SU-DHL-6 (cell line): ENCODE data around the gene CBR4.

Experiments used
- H2AFZ ChIP-seq: fragments of 200-600 bp; sonication (generic); 2 replicates; pipeline ENCODE4 v1.6.1; 2014; ENCODE audit warnings: low read depth, mild to moderate bottlenecking, moderate library complexity, mixed read lengths, antibody characterized with exemption, low read length; ENCODE audit not compliant: severe bottlenecking
- H3F3A ChIP-seq: fragments of 200-600 bp; shearing (Covaris generic); 2 replicates; pipeline ENCODE4 v1.6.0; 2016; ENCODE audit warnings: antibody characterized with exemption, mild to moderate bottlenecking; ENCODE audit not compliant: insufficient read depth
- H3K27ac ChIP-seq: fragments of 200-600 bp; sonication (generic); 2 replicates; pipeline ENCODE4 v1.5.1; 2016; ENCODE audit warnings: low read depth, mild to moderate bottlenecking, low read length, moderate library complexity, mixed read lengths
- H3K27me3 ChIP-seq: fragments of 200-600 bp; sonication (generic), shearing (Covaris generic); 2 replicates; pipeline ENCODE4 v1.6.0; 2014; ENCODE audit warnings: mild to moderate bottlenecking, low read length
- H3K36me3 ChIP-seq: fragments of 200-600 bp; sonication (generic); 2 replicates; pipeline ENCODE4 v1.6.1; 2014; ENCODE audit warnings: mild to moderate bottlenecking, low read length, mixed read lengths
- H3K4me2 ChIP-seq: fragments of 300-600, 200-600 bp; shearing (Covaris generic), sonication (generic); 2 replicates; pipeline ENCODE4 v1.6.0; 2014; ENCODE audit warnings: low read length, low read depth, mild to moderate bottlenecking; ENCODE audit not compliant: poor library complexity, severe bottlenecking
- H3K4me3 ChIP-seq: fragments of 200-600 bp; sonication (generic); 2 replicates; pipeline ENCODE4 v1.5.1; 2014; ENCODE audit warnings: antibody characterized with exemption, low read length, mild to moderate bottlenecking, mixed read lengths; ENCODE audit not compliant: insufficient read depth, poor library complexity, severe bottlenecking
- H3K79me2 ChIP-seq: fragments of 200-600 bp; sonication (generic); 2 replicates; pipeline ENCODE4 v1.6.1; 2014; ENCODE audit warnings: mild to moderate bottlenecking, low read length, moderate library complexity; ENCODE audit not compliant: insufficient read depth
- H3K9ac ChIP-seq: fragments of 200-600 bp; sonication (generic); 2 replicates; pipeline ENCODE4 v1.7.0; 2014; ENCODE audit warnings: mild to moderate bottlenecking, low read length
- H3K9me2 ChIP-seq: fragments of 200-600 bp; sonication (generic); replicated peaks from 2 replicates; pipeline ENCODE4 v1.6.1; 2014; ENCODE audit warnings: low read length; ENCODE audit not compliant: insufficient read depth
- H3K9me3 ChIP-seq: fragments of 200-600 bp; sonication (generic); 2 replicates; pipeline ENCODE4 v1.6.1; 2014; ENCODE audit warnings: low read length, mixed read lengths; ENCODE audit not compliant: insufficient read depth
- H4K20me1 ChIP-seq: fragments of 200-600 bp; sonication (generic); 2 replicates; pipeline ENCODE4 v1.6.1; 2014; ENCODE audit warnings: low read depth, mild to moderate bottlenecking, antibody characterized with exemption, low read length, moderate library complexity, mixed read lengths
- CTCF ChIP-seq: fragments of 200-600 bp; sonication (generic); IDR thresholded peaks from one replicate; pipeline ENCODE4 v1.5.1; 2017; ENCODE audit warnings: antibody characterized with exemption, mild to moderate bottlenecking, low read length, moderate library complexity; ENCODE audit not compliant: insufficient read depth, poor library complexity, severe bottlenecking
- EZH2phosphoT487 ChIP-seq: fragments of 200-600 bp; sonication (generic), shearing (Covaris generic); conservative IDR thresholded peaks from 2 replicates; pipeline ENCODE4 v1.6.1; 2018; ENCODE audit warnings: mild to moderate bottlenecking, antibody characterized with exemption, low read length, moderate library complexity, mixed read lengths

Gene CBR4

GRCh38 chr4:169054879-169055278, 44.8 kb upstream of the CBR4 start:
- no peak overlapping the region for H3K9ac ChIP-seq
- no peaks in the 10 kb centered on the region for H4K20me1 ChIP-seq
- no peaks in the 10 kb centered on the region for H3K9me3 ChIP-seq
- no peaks in the 10 kb centered on the region for H3F3A ChIP-seq
- H3K9me2 ChIP-seq: no peaks in the 10 kb centered on the region
- H3K27me3 ChIP-seq: no peaks in the 10 kb centered on the region
- no peak overlapping the region for H2AFZ ChIP-seq
- H3K79me2 ChIP-seq: no peaks in the 10 kb centered on the region
- TF ChIP-seq CTCF (no peak), EZH2phosphoT487 (no peak)
- H3K4me3 ChIP-seq: no peak overlapping the region
- no peak overlapping the region for H3K4me2 ChIP-seq
- no peaks in the 10 kb centered on the region for H3K36me3 ChIP-seq
- no peak overlapping the region for H3K27ac ChIP-seq

- no peaks in the 10 kb centered on the region for H4K20me1 ChIP-seq
- no peak overlapping the region for H2AFZ ChIP-seq
- H3K27ac ChIP-seq: no peak overlapping the region
- H3K9me3 ChIP-seq: no peaks in the 10 kb centered on the region
- TF ChIP-seq CTCF: no peak
- TF ChIP-seq EZH2phosphoT487: no peak
- H3K79me2 ChIP-seq: no peaks in the 10 kb centered on the region
- no peak overlapping the region for H3K9ac ChIP-seq
- no peaks in the 10 kb centered on the region for H3K36me3 ChIP-seq
- H3K4me3 ChIP-seq: no peak overlapping the region
- no peaks in the 10 kb centered on the region for H3F3A ChIP-seq
- no peaks in the 10 kb centered on the region for H3K9me2 ChIP-seq
- H3K27me3 ChIP-seq: no peaks in the 10 kb centered on the region
- no peak overlapping the region for H3K4me2 ChIP-seq
These were observed 42.5 kb upstream of the CBR4 start for GRCh38 chr4:169052594-169052945.

GRCh38 chr4:169051761-169052593, 41.9 kb upstream of the CBR4 start:
- H3K9me2 ChIP-seq: no peaks in the 10 kb centered on the region
- no peaks in the 10 kb centered on the region for H3F3A ChIP-seq
- H3K27me3 ChIP-seq: no peaks in the 10 kb centered on the region
- H3K27ac ChIP-seq: no peak overlapping the region
- no peaks in the 10 kb centered on the region for H3K36me3 ChIP-seq
- no peak overlapping the region for H3K9ac ChIP-seq
- no peak overlapping the region for H2AFZ ChIP-seq
- no peaks in the 10 kb centered on the region for H3K9me3 ChIP-seq
- H3K79me2 ChIP-seq: no peaks in the 10 kb centered on the region
- TF ChIP-seq CTCF (no peak), EZH2phosphoT487 (no peak)
- no peak overlapping the region for H3K4me3 ChIP-seq
- H3K4me2 ChIP-seq: no peak overlapping the region
- H4K20me1 ChIP-seq: no peaks in the 10 kb centered on the region
